Erythroblast (primary cell): Measurements from ENCODE around the gene NKRF.

Experiments
- GATA1 ChIP-seq: IDR thresholded peaks from 2 replicates; pipeline ENCODE4 v1.6.1; 2011; ENCODE audit warnings: low read depth, mild to moderate bottlenecking, control low read depth, low read length, moderate library complexity
- POLR2A ChIP-seq: IDR thresholded peaks from 2 replicates; pipeline ENCODE4 v1.6.1; 2011; ENCODE audit warnings: mild to moderate bottlenecking, low read length

DNA sequence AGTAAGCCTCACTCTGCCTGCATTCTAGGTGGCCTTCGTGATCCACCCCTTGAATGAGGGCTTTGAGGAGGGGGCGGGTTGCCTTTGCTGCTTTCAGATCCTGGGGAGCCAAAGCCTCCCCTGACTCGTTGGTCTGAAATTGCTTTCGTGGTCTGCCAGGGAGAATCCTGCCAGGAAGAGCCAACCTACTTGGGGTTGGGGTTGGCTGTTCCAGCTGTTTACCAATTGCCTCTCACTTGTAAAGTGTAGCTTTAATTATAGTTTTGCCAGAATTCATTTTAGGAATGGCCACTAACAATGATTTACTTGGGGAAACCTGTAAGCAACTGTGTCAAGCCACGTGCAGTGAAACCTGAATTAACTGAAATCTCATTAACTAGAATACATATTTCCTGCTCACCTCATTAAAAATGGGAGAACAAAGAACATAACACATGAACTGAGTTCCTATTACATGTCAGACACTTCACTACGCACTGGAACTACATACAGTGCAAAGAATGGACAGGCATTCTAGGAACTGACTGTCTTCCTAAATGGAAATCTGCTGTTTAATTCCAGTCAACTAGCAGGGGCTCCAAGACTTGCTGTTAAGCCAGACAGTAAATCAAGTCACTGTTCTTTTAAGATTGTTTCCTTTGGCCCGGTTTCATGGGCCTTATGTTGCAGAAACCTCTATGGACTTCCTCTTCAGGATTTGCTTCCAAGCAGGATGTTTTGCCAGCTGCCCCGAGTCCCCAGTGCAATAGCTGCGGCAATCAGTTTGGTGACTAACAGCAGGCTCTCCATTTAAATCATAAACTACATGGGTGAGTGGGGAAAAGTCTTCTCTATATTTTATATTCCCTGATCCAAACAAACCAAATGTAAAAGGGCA, 16.4 kb upstream of the NKRF start:
- no peak for TF ChIP-seq POLR2A
- no peak for TF ChIP-seq GATA1
